NK-92 (cell line): ENCODE data around the gene EXOC6B.

Source experiments
- DNase-seq: peaks from one replicate; lab custom pipeline; 2025; ENCODE audit not compliant: unreplicated experiment; lab: John Stamatoyannopoulos, UW

The EXOC6B gene

DNA sequence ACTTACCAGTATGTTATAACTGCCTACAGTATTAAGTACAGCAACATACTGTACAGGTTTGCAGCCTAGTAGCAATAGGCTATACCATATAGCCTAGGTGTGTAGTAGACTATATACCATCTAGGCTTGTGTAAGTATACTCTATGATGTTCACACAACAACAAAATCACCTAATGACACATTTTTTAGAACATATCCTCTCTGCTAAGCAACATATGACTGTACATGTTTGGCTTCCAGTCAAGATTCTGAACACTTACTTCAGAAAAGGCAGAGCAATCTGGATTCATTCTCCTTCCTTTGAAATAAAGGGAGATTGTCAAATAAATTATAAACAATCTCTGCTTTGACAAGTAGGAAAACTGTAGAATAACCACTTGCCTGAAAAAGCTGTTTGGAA lies 81.8 kb downstream of the EXOC6B start:
- no peak for DNase-seq

DNA sequence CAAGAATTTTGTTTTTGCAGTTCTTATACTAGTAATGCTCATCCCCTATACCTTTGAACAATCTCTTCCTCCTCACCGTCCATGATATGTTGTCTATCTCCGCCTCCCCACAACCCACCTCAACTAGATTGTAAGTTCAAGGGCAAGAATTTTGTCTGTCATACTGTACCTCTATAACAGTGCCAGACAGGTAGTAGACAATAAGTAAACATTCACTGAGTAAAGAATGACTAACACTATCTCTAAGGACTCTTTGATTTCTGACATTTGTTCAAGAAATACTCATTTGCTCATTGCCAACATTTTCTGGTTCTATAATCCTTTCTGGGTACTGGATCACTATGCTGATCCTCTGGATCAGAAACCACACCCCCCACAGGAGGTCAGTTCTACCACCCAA lies 82.4 kb downstream of the EXOC6B start:
- no peak for DNase-seq

DNA sequence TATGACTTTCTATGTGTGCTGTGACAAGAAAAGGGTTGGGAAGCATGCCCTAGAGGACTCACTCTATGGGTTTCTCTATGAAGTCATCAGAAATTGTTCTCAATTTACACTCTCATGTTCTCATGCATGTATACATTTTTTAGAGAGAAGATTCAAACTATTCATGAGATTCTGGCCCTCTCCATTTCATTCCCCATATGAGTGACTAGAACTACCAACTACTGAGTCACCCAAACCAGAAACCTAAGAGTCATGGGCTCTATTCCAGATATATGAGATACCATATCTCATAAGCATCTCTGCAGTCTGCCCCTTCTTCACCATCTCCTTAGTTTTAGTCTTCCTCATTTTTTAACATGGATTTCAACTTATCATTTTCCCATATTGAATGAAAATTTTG lies 87.7 kb downstream of the EXOC6B start:
- DNase-seq: no peak

DNA sequence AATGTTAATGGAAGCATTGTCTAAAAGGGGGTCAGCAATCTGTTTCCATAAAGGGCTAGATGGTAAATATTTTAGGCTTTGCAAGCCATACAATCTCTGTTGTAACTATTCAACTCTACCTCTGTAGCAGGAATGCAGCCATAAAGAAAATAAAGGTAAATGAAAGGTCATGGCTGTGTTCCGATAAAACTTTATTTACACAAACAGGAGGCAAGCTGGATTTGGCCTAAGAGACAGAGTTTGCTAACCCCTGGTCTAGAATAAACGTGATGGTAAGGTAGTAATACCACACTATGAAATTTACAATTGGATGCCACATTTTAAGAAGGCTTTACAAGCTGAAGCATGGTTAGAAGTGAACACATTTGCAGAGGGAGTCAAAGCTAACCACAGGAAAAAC lies 91.4 kb downstream of the EXOC6B start:
- no peak for DNase-seq

DNA sequence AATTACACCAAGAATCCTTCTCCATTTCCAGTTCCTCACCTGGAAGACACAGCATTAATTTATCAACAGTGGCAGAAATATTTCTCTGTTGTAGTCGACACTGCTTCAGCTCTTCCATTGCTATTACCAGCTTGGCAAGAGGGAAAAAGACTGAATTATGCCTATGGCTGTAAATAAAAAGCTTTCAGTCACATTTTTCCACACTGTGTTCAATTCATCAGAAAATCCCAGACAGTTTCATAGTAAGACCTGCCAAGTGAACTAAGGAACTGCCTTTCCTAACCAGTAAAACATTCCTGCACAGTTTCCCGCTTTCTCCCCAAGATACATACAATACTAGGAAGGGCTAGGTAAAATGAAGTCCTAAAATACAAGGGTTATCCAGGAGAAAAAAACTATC lies 94.7 kb downstream of the EXOC6B start:
- DNase-seq: no peak

DNA sequence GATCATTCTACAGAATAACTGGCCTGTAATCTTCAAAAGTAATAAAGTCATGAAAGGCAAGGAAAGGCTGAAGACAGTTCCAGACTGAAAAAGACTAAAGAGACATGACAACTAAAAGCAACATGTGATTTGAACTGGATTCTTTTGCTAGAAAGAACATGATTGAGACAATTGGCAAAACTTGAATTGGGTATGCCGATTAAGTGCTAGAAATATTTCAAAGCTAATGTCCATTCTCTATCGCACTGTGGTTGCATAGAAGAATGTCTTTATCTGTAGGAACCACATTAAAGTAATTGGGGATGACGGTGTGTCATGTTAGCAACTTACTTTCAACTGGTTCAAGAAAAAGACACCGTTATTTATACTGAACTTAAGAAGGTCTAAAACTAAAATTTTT lies 98.5 kb downstream of the EXOC6B start:
- DNase-seq: no peak

DNA sequence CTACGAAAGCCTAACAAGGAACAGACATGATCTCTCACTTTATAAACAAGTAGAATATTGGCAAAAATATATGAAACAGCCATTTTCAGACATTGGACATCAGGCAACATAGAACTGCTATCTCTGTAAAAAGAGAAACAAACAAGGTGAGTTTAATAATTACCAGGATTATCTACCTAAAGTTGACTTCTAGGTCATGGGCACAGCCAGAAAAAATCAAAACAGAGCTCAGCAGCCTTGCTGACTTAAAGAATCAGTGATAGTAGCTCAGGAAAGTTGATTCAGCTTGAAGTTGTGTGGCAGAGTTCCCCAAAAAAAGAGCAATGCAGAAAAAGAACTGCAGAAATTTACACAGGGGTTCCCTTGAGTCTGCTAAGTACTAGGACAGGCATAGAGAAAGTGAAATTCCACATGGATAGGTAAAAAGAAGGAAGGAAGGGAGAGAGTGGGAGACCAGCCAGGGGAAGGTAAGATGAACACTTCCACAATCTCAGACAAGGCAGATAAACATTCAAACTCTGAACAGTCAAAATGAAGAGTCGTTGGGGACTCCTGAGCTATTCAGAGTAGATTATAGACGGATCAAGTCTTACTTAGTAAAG lies 102.0 kb downstream of the EXOC6B start:
- DNase-seq: no peak

DNA sequence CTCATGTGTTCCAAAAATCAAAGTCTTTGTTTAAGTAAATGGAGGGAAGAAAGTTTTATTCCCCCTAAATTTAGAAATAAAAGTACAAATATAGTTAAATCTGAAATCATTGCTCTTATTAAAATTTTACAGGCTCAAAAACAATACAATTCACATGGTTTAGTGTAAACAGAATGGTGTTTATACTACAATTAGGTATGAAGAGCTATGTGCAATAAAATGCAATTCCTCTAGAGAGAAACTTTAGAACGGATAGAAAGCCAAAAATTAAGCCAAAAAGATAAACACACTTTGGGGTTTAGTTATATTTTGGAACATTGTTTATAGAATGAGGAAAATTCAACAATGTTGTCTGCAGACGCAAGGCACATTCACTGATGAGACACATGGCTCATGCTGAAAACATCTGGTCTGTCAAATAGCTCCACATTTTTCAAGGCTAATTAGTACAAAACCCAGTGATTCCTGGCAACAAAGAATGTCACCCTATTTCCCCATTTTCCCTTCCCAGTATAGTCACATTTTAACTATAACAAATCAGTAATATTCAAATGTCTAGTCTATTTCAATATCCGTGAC lies 103.3 kb downstream of the EXOC6B start:
- no peak for DNase-seq

DNA sequence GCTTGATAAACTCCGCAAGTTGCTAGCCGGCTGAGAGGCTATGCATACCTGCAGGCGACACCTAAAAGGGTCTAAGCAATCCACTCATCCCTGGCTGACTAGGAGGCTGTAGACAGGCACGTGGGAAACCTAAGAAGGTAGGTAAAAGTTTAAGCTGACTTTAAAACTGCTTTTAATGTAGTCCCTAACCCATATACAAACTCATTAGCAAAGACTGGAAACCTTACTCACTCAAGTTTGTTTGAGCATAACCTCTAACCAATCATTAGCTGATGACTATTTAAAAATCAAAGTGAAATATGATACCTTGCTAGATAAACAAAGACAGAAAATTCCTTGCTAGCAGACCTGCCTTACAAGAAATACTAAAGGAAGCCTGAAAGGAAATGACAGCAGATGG lies 106.4 kb downstream of the EXOC6B start:
- no peak for DNase-seq

DNA sequence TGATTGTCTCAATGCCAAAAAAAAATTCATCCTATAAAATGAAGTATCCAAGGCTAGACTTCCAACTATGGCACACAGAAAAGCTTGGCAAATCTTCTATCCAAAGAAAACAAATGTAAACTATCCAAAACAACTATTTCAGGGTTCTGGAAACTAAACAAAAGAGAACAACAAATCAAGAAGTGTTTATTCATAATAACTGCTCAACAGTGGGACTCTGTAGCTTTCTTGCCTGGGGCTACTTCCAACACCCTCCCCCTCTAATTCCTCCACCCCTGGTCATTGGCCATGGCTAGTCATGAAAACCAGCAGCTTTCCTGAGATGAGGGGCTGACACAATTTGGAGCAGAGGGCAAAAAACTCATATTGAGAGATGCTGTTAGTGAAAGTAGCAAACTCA lies 107.0 kb downstream of the EXOC6B start:
- DNase-seq: no peak

DNA sequence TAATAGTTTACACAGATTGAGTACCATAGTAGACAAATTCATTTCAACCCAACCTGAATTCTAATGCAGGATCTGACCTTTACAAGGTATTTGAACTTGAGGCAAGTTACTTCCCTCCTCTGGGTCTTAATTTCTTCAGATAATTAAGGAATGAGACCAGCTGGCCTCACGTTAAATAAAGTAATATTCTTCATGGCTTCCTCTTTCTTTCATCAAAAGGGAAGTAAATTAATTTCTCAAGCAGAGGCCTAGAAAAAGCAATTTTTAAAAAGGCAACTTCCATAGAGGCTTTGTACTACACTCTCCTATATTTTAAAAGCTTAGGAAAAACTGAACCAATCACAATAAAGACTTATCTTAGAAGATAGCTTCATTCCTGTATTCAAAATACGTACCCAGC lies 109.2 kb downstream of the EXOC6B start:
- no peak for DNase-seq

DNA sequence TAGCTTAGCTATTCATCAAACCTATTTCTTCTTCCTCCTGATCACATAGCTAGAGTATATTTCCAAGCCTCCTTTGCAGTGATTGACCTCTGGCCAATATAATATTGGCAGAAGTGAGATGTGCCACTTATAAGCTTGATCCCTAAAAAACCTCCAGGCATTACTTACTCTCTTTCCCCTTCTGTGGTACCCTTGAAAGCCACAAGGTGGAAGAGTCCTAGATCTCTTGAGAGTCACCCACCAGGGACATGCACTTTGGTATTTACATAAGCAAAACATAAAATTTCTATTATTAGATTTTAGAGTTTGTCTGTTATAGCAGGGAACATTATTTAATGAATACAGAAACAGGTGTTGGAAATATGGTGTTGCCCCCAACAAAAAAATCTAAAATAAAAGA lies 112.0 kb downstream of the EXOC6B start:
- DNase-seq: no peak

DNA sequence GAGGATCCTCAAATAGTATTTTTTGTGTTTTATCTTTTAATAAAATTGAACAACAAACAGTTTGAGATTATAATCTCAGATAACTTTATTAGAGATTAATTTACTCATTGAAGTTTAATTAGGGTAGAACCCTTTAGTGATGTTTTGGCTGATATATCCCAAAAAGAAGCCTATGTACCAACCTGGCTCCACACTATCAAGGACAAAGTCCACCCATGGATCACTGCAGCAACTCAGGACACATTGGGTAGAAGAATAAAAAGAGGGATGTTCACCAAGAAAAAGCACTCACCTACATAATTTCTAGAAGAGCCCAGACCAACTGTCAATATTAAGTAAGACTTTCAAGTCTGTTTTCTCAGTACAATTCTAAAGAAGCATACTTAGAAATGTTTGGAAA lies 112.9 kb downstream of the EXOC6B start:
- no peak for DNase-seq

DNA sequence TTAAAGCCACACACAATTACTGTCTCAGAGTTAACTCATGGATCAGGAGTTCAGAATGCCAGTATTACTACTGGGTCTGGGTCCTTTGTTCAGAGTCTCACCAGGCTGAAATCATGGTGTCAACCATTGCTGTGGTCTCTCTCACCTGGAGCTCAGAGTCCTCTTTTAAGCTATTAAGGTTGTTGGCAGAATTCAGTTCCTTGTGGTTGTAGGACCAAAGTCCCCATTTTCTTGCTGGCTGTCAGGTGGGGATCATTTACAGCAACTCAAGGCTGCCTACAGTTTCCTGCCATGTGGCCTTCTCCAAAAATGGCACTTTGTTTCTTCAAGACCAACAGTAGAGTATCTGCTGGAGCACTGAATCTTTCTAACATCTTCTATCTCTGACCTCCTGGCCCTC lies 113.5 kb downstream of the EXOC6B start:
- DNase-seq: no peak

DNA sequence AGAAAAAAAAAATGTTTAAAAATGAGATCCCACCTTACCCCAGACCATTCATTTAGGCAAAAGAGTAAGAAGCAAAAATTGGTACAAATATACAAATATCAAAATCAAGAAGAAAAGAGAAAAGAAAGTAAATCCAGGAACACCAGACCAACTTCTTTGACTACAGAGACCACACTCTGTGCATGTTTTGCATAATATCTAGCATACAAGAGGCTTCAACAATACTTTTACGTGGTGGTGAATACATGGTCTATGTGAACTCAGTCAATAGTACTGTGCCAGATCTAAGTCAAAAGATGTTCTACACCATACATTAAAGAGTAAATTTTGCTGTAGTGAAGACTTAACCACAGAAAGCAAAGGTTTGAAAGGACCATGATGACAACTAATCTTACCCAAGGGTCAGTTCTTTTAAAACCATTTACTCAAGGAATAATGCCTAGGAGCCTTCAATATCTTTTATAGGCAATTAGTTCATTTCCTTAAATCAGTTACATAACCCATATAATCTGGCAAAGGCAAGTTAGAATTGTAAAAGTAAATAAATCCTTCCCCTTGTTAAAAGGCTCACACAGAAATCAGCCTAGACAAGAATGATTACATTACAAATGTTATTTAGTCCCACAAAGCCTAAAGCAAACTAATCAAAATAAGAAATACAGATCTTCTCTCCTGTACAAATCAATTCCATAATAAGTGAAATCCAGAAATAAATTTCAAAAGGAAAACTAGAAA lies 115.2 kb downstream of the EXOC6B start:
- no peak for DNase-seq

DNA sequence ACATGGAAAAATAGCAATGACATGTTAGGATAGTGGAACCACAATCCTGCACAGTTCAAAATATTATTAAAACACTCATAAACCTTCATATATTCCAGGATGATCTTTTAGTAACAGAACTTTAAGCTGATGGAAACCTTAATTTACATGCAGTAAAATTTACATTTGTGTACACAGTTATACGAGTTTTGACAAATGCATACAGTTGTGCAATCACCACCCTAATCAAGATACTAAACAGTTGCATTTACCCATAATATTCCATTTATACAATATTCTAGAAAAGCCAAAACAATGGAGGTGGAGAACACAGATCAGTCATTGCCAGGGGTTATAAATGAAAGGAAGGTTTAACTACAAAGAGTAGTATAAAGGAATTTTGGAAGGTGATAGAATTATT lies 117.6 kb downstream of the EXOC6B start:
- DNase-seq: no peak

DNA sequence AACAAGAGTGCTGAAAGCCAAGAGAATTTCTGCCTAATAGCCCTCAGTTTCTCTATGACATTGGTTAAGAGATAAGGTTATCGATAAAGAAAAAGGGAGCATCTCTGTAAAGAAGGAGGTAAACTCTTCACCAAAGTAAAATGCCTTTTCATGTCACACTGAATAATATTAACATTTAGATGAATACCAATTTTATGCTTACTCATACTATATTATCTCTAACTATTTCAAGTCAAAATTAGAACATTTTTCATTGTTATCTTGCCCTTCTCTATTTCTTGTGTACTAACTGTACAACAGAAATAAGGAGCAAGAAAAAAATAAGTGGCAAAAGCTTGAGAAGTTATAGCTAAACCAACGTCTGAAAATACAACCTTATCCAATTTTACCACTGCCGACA lies 127.5 kb downstream of the EXOC6B start:
- no peak for DNase-seq

DNA sequence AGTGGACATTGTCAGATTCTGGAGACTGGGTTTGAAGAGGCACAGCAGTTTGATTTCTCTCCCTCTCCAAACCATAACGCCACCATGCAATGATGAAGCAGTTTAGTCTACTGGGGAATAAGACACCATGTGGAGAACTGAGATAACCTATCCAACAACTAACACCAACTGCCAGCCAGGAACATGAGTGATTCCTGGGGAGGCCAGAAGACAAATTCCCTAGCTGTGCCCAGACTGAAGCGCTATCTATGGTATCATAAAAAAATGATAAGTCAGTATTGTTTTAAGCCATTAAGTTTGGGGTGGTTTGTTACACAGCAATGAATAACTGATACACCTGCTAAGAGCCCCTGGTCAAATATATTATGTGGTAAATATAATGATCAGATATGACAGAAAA lies 129.3 kb downstream of the EXOC6B start:
- no peak for DNase-seq

DNA sequence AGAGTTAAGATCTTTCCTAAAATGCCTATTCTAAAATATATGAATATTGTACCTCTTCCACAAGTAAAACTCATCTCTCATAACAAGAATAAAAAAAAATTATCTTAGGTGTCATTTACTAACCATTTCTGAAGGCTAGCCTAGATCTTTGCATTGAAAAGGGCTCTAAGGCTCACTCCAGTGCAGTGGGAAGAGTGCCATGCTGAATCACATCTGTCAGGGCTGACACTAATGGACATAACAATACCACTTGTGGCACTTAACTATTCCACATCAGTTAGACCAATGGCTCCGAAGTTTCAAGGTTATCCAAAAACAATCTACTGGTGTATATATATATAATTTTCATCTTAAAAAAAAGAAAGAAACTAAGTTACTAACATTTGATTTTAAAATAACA lies 130.2 kb downstream of the EXOC6B start:
- DNase-seq: no peak

DNA sequence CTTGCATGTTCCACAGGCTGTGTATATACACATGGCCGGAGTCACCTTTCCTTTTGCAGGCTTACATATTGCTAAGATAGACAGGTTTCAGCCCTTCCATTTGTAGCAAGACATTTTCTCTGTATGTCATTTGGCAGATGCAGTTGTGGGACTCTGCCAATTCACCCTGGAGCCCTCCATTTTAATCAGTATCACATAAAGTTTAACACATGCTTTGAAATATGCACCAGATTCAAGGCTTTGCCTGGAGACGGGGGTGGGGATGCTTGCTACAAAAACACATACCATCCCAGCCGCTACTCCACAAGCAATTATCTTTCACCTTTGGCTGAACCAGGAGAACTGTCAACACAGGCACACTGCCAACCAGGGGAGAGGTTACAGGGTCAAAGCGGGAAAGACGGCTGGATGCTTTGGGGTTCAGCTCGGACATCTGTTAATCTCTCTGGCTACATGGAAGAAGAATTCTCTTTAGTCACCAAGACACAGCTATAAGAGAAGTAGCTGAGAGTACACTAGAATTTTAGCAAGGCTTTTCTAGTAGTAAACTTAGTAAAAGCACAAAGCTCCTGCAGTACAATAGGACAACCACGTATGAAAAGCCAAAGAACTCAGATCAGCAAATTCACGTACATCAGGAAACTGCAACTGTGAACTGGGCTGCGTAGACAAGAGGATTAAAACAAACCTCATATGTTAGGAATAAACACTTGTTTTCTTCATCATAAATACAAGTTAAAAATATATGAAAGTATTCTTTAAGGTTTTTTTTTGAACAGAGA lies 130.9 kb downstream of the EXOC6B start:
- no peak for DNase-seq

DNA sequence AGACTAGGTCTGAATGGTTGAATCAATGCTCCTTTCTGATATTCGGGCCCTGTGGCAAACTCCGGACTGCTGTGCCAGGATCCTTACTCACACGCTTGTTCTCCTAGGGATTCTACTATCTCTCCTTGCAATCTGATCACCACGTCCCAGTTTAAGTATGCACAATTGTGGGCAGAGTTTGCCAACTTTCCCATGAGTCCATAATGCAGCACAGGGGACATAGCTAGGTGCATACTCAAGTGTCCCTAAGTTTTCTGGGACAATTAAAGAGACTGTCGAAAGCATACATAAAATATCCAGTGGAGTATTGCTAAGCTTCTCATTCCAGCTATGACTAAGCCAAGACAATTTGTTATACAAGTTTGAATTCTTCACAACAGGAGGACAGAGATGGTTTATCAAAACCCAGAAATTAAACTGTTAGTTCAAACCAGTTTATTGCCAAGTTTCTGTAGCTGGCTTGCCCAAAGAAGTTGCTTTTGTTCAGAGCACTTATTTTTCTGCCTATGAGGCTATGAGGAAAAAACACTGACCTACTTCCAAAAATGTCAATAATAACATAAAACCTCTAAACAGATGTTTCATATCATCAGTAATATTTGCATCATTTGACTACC lies 136.1 kb downstream of the EXOC6B start:
- DNase-seq: no peak
